ENCODE data around the gene ANO1.

GRCh38 chr11:70076461-70076931, 1.6 kb upstream of the ANO1 start:
- TF ChIP-seq CTCF (IDR thresholded peaks at IDR 0.05; ENCODE audit: low read depth, low read length, poor library complexity, severe bottlenecking) (no peak), EZH2phosphoT487 (IDR thresholded peaks at IDR 0.05; ENCODE audit: borderline replicate concordance, low read length) (no peak)
